HepG2 (cell line): ENCODE measurements around the gene DBN1. TPM values are rescaled to one million over a fixed set of nuclear protein-coding genes. Genes with fewer than 3 reads are reported as not detected.

Experiments used
- GLMP ChIP-seq: sonication (generic); formaldehyde crosslinking; IDR thresholded peaks from 2 replicates; pipeline ENCODE4 v1.9.0; 2021; ENCODE audit warnings: missing genetic modification reagents, mild to moderate bottlenecking, borderline replicate concordance
- GTF2F1 ChIP-seq: fragments of 150-350 bp; IDR thresholded peaks from 2 replicates; pipeline ENCODE4 v1.6.1; 2014; ENCODE audit warnings: low read length
- HMGXB4 ChIP-seq, 2 experiments: sonication (generic) in 1 of 2; formaldehyde crosslinking in 1 of 2; IDR thresholded peaks; 2 replicates each; pipeline versions ENCODE4 v1.4.0 to v1.6.1; 2018 to 2020; ENCODE audit warnings: missing genetic modification reagents in 2 of 2, borderline replicate concordance in 1 of 2, low read depth in 1 of 2, mild to moderate bottlenecking in 1 of 2, missing biosample characterization in 1 of 2
- MAX ChIP-seq: IDR thresholded peaks from 2 replicates; pipeline ENCODE4 v1.6.1; 2012; ENCODE audit warnings: inconsistent platforms
- MYC ChIP-seq: sonication (generic); formaldehyde crosslinking; IDR thresholded peaks from 2 replicates; pipeline ENCODE4 v1.9.0; 2021; ENCODE audit warnings: missing genetic modification reagents, borderline replicate concordance
- NFRKB ChIP-seq: fragments of 450-650 bp; IDR thresholded peaks from 2 replicates; pipeline ENCODE4 v1.6.1; 2017
- PRDM10 ChIP-seq: sonication (generic); formaldehyde crosslinking; IDR thresholded peaks from 2 replicates; pipeline ENCODE4 v1.4.0; 2020; ENCODE audit warnings: low read depth, missing genetic modification reagents
- SAP130 ChIP-seq: IDR thresholded peaks from 2 replicates; pipeline ENCODE4 v1.6.1; 2016; ENCODE audit warnings: low read depth
- TAF1 ChIP-seq: sonication (generic); formaldehyde crosslinking; IDR thresholded peaks from 2 replicates; pipeline ENCODE4 v1.4.0; 2020; ENCODE audit warnings: missing genetic modification reagents
- TRAFD1 ChIP-seq: sonication (generic); formaldehyde crosslinking; IDR thresholded peaks from 2 replicates; pipeline ENCODE4 v1.5.1; 2020; ENCODE audit warnings: missing genetic modification reagents, mild to moderate bottlenecking, borderline replicate concordance
- ZBTB2 ChIP-seq: sonication (generic); formaldehyde crosslinking; IDR thresholded peaks from 2 replicates; pipeline ENCODE4 v1.8.0; 2022; ENCODE audit warnings: low read depth, missing genetic modification reagents
- ZMYM3 ChIP-seq: sonication (generic); formaldehyde crosslinking; IDR thresholded peaks from 2 replicates; pipeline ENCODE4 v1.5.1; 2020; ENCODE audit warnings: mild to moderate bottlenecking, missing genetic modification reagents
- ZNF253 ChIP-seq: sonication (generic); formaldehyde crosslinking; IDR thresholded peaks from 2 replicates; pipeline ENCODE4 v1.8.0; 2022; ENCODE audit warnings: mild to moderate bottlenecking, missing genetic modification reagents, borderline replicate concordance
- ZNF7 ChIP-seq: IDR thresholded peaks from 2 replicates; pipeline ENCODE4 v1.6.1; 2016; ENCODE audit warnings: missing biosample characterization, missing genetic modification reagents
- ZNF710 ChIP-seq: sonication (generic); formaldehyde crosslinking; IDR thresholded peaks from 2 replicates; pipeline ENCODE4 v1.5.0; 2020; ENCODE audit warnings: mild to moderate bottlenecking, missing genetic modification reagents, borderline replicate concordance
- polyA plus RNA-seq, 8 experiments: library from polyadenylated mRNA; depleted of rRNA in 3 of 8; stranded (reverse) in 7 of 8; unstranded in 1 of 8; fragments of >200 nt; fragmentation: Illumina TruSeq in 4 of 8; extraction: Trizol in 4 of 8; gene quantifications; 2 replicates each; pipeline versions ENCODE4 v1.2.1 to v1.2.3, GENCODE V29; 2011 to 2016; ENCODE audit warnings: low read depth in 4 of 8, missing spikeins in 1 of 8, mixed read lengths in 1 of 8; ENCODE audit not compliant: insufficient read depth in 1 of 8
- total RNA-seq, 5 experiments: library from RNA; depleted of rRNA; stranded (reverse); fragments of >200 nt; fragmentation: Illumina TruSeq; extraction: Trizol; gene quantifications; 2 replicates each; pipeline ENCODE4 v1.2.3, GENCODE V29; 2016; ENCODE audit warnings: low read depth in 1 of 5

The DBN1 gene
- total and polyA plus RNA-seq, 2 of the 13 experiments (the other 11 are each of a cell fraction or from before 2014, with no cell fraction given), result 27.0 to 37.3 TPM

- TF ChIP-seq PRDM10 (CRISPR knock-in tag), result 0 out of 2 replicates have a peak, but pooled peaks have one; percentile 16
- TF ChIP-seq NFRKB, result no peak
- TF ChIP-seq ZNF7 (CRISPR knock-in tag), result no peak
- TF ChIP-seq TRAFD1 (CRISPR knock-in tag), result no peak
- peak; percentile 69 for TF ChIP-seq SAP130 (CRISPR knock-in tag)
- TF ChIP-seq ZNF253, result no peak
- no peak for TF ChIP-seq ZBTB2 (CRISPR knock-in tag)
- TF ChIP-seq HMGXB4 (CRISPR knock-in tag; IDR thresholded peaks at IDR 0.05; ENCODE audit: borderline replicate concordance in 1 of 2, low read depth in 1 of 2), result peak; percentile 16 to 68; a peak in 2 of 4 replicates
- TF ChIP-seq ZMYM3 (CRISPR knock-in tag), result peak; percentile 100
- TF ChIP-seq ZNF710 (CRISPR knock-in tag), result 0 out of 2 replicates have a peak, but pooled peaks have one; percentile 54
- peak; percentile 89 for TF ChIP-seq TAF1 (CRISPR knock-in tag)
- TF ChIP-seq MYC, result peak; percentile 50; the same call in 1 of the 2 replicates
- peak; percentile 59; the same call in 1 of the 2 replicates for TF ChIP-seq MAX
- TF ChIP-seq GLMP (CRISPR knock-in tag), result no peak
- 0 out of 2 replicates have a peak, but pooled peaks have one; percentile 26 for TF ChIP-seq GTF2F1
These were observed 24.0 kb upstream of the DBN1 start, which contains the start of gene PDLIM7 (continued) for GRCh38 chr5:177497292-177498012.
